Lung (tissue), 12 donors: ENCODE measurements around the gene TDRD7. TPM values are rescaled to one million over a fixed set of nuclear protein-coding genes. Genes with fewer than 3 reads are reported as not detected.

Experiments used
- ATAC-seq: fragments of 200-7000 bp; cut with Tn5 transposase; one replicate; pipeline ENCODE4 v1.9.1; 2020; ENCODE audit warnings: moderate number of reproducible peaks; ENCODE audit not compliant: insufficient read depth, low FRiP score
- DNase-seq, 3 donors: peaks; one replicate each; pipeline ENCODE4 v3.0.0-alpha.2; 2013 to 2017
- H3K27ac ChIP-seq, 2 donors: one replicate each; pipeline ENCODE4 v1.5.1; 2013; ENCODE audit warnings: mild to moderate bottlenecking in 2 of 2, moderate library complexity in 2 of 2, control low read depth in 1 of 2, inconsistent platforms in 1 of 2, low read depth in 1 of 2, low read length in 1 of 2
- H3K27me3 ChIP-seq, 3 donors: one replicate each; pipeline ENCODE4 v1.5.1; 2013; ENCODE audit warnings: low read length in 2 of 3; ENCODE audit not compliant: control insufficient read depth in 3 of 3, insufficient read depth in 3 of 3
- H3K36me3 ChIP-seq, 4 donors: one replicate each; pipeline ENCODE4 v1.5.1; 2013; ENCODE audit warnings: low read length in 4 of 4, mild to moderate bottlenecking in 1 of 4, moderate library complexity in 1 of 4; ENCODE audit not compliant: control insufficient read depth in 4 of 4, insufficient read depth in 4 of 4
- H3K4me1 ChIP-seq, 5 donors: one replicate each; pipeline ENCODE4 v1.5.1; 2013; ENCODE audit warnings: low read length in 5 of 5, mild to moderate bottlenecking in 2 of 5, moderate library complexity in 1 of 5; ENCODE audit not compliant: control insufficient read depth in 5 of 5, insufficient read depth in 5 of 5
- H3K4me3 ChIP-seq: one replicate; pipeline ENCODE4 v1.5.1; 2013; ENCODE audit warnings: mild to moderate bottlenecking, control low read depth, moderate library complexity
- H3K9ac ChIP-seq, 2 donors: one replicate each; pipeline ENCODE4 v1.5.1; 2013; ENCODE audit warnings: low read length in 2 of 2, control low read depth in 1 of 2; ENCODE audit not compliant: insufficient read depth in 1 of 2
- H3K9me3 ChIP-seq, 4 donors: one replicate each; pipeline ENCODE4 v1.5.1; 2013; ENCODE audit warnings: low read length in 3 of 4, mild to moderate bottlenecking in 1 of 4, moderate library complexity in 1 of 4; ENCODE audit not compliant: control insufficient read depth in 4 of 4, insufficient read depth in 3 of 4
- WGBS, 2 donors: extraction: QIAGEN DNeasy Blood & Tissue Kit; methylation state at CpG; one replicate each; pipeline ENCODE4 v1.1.7; 2013; 5-methylcytosine and 5-hydroxymethylcytosine counted together
- polyA plus RNA-seq, 2 donors: library from polyadenylated mRNA; stranded (reverse); fragments of 200-250 nt; gene quantifications; one replicate each; pipeline ENCODE4 v1.2.1, GENCODE V29; 2013
- total RNA-seq, 2 donors: library from RNA; depleted of rRNA in 1 of 2; stranded (reverse); fragments of >200 nt in 1 of 2; gene quantifications; one replicate each; pipeline ENCODE4 v1.2.1, GENCODE V29; 2014 to 2021
- TF ChIP-seq, protein P1 (sequence below): IDR thresholded peaks from 2 replicates; pipeline ENCODE4 v1.5.1; 2012; ENCODE audit warnings: mild to moderate bottlenecking; ENCODE audit errors: control extremely low read depth, extremely low read depth
- donor health status: control.
- donor health status: control.
- donor health status: Bipolar disorder and iron deficiency.
- donor health status: healthy.
- donor health status: DM: yes; HTN: yes; CAD: no.

TDRD7 gene
- total and polyA plus RNA-seq, 4 donors: 6.8 to 13.3 (median 11.7) TPM

DNA sequence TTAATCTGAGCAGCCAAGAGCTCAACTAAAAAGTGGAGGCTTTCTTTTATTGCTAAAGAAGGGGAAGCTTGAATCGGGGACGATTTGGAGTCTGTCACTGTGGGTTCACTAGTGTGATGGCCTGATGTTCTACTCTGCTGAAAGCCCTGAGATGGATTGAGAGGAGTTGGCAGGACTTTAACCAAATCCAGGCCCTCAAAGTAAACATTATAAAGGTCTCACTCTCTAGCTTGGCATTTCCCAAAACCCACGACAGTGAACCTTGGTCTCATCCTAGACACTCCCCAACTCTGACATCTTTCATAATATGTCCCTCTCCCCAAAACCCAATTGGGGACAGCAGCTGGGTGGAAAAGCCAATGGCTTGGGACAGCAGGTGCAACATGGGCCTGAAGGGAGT, 122.3 kb downstream of the TDRD7 start:
- peaks cover 0 to 3% (median 0%) of the 10 kb centered on the region in 3 donors for H3K27me3 ChIP-seq
- 89 to 93% methylated on average over 3 of the region's 3 CpGs for WGBS, 2 donors
- no peak overlapping the region for H3K9ac ChIP-seq
- ATAC-seq (no peak), DNase-seq (no peak)
- TF ChIP-seq, protein P1, sequence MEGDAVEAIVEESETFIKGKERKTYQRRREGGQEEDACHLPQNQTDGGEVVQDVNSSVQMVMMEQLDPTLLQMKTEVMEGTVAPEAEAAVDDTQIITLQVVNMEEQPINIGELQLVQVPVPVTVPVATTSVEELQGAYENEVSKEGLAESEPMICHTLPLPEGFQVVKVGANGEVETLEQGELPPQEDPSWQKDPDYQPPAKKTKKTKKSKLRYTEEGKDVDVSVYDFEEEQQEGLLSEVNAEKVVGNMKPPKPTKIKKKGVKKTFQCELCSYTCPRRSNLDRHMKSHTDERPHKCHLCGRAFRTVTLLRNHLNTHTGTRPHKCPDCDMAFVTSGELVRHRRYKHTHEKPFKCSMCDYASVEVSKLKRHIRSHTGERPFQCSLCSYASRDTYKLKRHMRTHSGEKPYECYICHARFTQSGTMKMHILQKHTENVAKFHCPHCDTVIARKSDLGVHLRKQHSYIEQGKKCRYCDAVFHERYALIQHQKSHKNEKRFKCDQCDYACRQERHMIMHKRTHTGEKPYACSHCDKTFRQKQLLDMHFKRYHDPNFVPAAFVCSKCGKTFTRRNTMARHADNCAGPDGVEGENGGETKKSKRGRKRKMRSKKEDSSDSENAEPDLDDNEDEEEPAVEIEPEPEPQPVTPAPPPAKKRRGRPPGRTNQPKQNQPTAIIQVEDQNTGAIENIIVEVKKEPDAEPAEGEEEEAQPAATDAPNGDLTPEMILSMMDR: no peak
- H3K36me3 ChIP-seq: no peaks in the 10 kb centered on the region
- no peak overlapping the region for H3K4me3 ChIP-seq
- H3K27ac ChIP-seq: no peak overlapping the region
- peaks cover 0 to 2% (median 0%) of the 10 kb centered on the region in 5 donors for H3K4me1 ChIP-seq
- peaks cover 0 to 2% (median 0%) of the 10 kb centered on the region in 4 donors for H3K9me3 ChIP-seq

DNA sequence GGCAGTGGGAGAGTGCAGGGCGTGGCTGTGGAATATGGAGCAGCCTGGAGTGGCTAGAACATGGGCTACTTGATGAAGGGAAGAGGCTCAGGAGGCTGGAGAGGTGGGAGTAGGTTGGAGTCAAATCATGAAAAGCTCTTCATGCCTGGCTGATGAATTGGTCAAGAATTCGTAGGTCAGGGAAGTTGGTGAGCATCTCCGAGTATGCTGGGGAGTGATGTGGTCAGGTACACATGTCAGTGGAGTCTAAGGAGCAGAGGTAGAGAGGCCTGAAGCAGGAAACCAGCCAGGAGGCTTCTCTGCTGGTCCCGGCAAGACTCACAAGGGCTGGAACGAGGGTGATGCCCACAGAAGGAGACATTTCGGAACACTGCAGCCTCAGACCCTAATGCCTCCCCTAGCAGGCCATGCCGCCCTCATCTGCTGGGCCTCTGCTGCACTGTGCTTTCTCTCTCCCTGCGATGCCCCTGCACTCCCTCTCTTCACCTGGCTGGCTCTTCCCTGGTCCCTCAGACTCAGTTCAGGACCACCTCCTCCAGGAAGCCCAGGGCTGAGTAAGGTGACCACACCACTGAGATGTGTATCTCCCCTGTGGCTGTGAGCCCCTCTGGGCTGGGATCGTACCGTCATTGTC, 123.2 kb downstream of the TDRD7 start:
- H3K27ac ChIP-seq: no peak overlapping the region
- H3K27me3 ChIP-seq: peaks cover 0 to 3% (median 0%) of the 10 kb centered on the region in 3 donors
- ATAC-seq: no peak
- 90 to 93% methylated on average over 10 of the region's 10 CpGs for WGBS, 2 donors
- peaks cover 0 to 2% (median 0%) of the 10 kb centered on the region in 4 donors for H3K9me3 ChIP-seq
- H3K4me1 ChIP-seq: peaks cover 0 to 2% (median 0%) of the 10 kb centered on the region in 5 donors
- no peak overlapping the region for H3K4me3 ChIP-seq
- no peak overlapping the region for H3K9ac ChIP-seq
- DNase-seq: no peak
- H3K36me3 ChIP-seq: no peaks in the 10 kb centered on the region
- TF ChIP-seq, protein P1: no peak

DNA sequence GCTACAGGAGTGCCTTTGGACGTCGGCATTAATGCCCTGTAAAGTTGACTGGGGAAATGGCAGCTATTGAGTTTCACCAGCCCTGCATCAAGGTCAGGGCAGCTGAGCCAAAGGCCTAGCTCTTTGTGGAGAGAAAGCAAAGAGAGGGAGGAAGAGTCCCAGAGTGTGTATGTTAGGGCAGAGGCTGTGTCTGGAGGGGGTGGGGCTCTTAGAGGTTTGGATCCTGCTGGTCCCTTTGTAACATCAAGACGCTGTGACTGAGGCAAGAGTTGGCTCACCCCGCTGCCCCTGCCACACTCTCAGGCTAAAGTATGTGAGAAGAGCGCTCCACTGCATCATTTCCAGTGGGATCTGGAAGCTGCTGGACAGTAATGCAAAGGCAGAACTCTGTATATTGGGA, 123.9 kb downstream of the TDRD7 start:
- Histone ChIP-seq H3K27ac (no peak overlapping the region), H3K9me3 (peaks cover 0 to 2% (median 0%) of the 10 kb centered on the region in 4 donors), H3K4me3 (no peak overlapping the region), H3K4me1 (peaks cover 0 to 6% (median 0%) of the 10 kb centered on the region in 5 donors), H3K9ac (no peak overlapping the region), H3K36me3 (no peaks in the 10 kb centered on the region), H3K27me3 (peaks cover 0 to 3% (median 0%) of the 10 kb centered on the region in 3 donors)
- WGBS, 2 donors: 80 to 85% methylated on average over 5 of the region's 5 CpGs
- DNase-seq (no peak), ATAC-seq (no peak)
- TF ChIP-seq, protein P1: no peak
